Suprapubic skin (tissue), 4 donors: Measurements from ENCODE around the gene OR2Z1. TPM values are rescaled to one million over a fixed set of nuclear protein-coding genes. Genes with fewer than 3 reads are reported as not detected.
"Not testable (repeated sequence)": the region's sequence is repeated elsewhere in the genome, so short reads cannot be mapped to it uniquely, and the experiment has no call there.

ENCODE experiments used
- DNase-seq, 2 donors: peaks; one replicate each; pipeline ENCODE4 v3.0.0-alpha.2; 2019; ENCODE audit warnings: low spot score in 2 of 2
- H3K27ac ChIP-seq: fragments of 200-600 bp; sonication (generic); one replicate; pipeline ENCODE4 v1.5.1; 2019
- H3K27me3 ChIP-seq: fragments of 200-600 bp; sonication (generic); one replicate; pipeline ENCODE4 v1.5.1; 2019
- H3K36me3 ChIP-seq: fragments of 200-600 bp; sonication (generic); one replicate; pipeline ENCODE4 v1.5.1; 2019
- H3K4me1 ChIP-seq: fragments of 200-600 bp; sonication (generic); one replicate; pipeline ENCODE4 v1.5.1; 2019
- H3K4me3 ChIP-seq: fragments of 200-600 bp; sonication (generic); one replicate; pipeline ENCODE4 v1.5.1; 2019; ENCODE audit warnings: mild to moderate bottlenecking
- H3K9me3 ChIP-seq: fragments of 200-600 bp; sonication (generic); one replicate; pipeline ENCODE4 v1.5.1; 2019
- CTCF ChIP-seq, 2 donors: fragments of 200-600 bp in 1 of 2; fragments of 450-650 bp in 1 of 2; sonication (generic) in 1 of 2; IDR thresholded peaks; one replicate each; pipeline ENCODE4 v1.5.1; 2016 to 2019; ENCODE audit warnings: antibody characterized with exemption in 2 of 2, mild to moderate bottlenecking in 1 of 2, moderate library complexity in 1 of 2
- EP300 ChIP-seq: sonication (generic); formaldehyde crosslinking; IDR thresholded peaks from one replicate; pipeline ENCODE4 v1.6.1; 2017; ENCODE audit warnings: antibody characterized with exemption
- POLR2A ChIP-seq, 2 donors: fragments of 450-650 bp; IDR thresholded peaks; one replicate each; pipeline ENCODE4 v1.6.1; 2017; ENCODE audit warnings: antibody characterized with exemption in 2 of 2, mild to moderate bottlenecking in 2 of 2, moderate library complexity in 2 of 2
- POLR2AphosphoS5 ChIP-seq, 3 donors: sonication (generic); formaldehyde crosslinking; IDR thresholded peaks; one replicate each; pipeline ENCODE4 v1.6.1; 2017; ENCODE audit warnings: antibody characterized with exemption in 3 of 3
- WGBS: methylation state at CpG from one replicate; pipeline ENCODE4 v1.1.5; 2018; 5-methylcytosine and 5-hydroxymethylcytosine counted together
- total RNA-seq, 4 donors: library from RNA; depleted of rRNA; stranded (reverse); fragments of >200 nt; gene quantifications; one replicate each; pipeline ENCODE4 v1.1.0, GENCODE V29; 2016

OR2Z1 gene
- total RNA-seq, 4 donors from 2014 or later: 2.7 TPM; not detected in 3

GRCh38 chr19:8724276-8724675, 2.8 kb downstream of the OR2Z1 start:
- 68% methylated on average over 3 of the region's 3 CpGs for WGBS
- no peak overlapping the region for H3K27ac ChIP-seq
- H3K27me3 ChIP-seq: peaks cover 9% of the 10 kb centered on the region
- H3K4me1 ChIP-seq: no peaks in the 10 kb centered on the region
- no peaks in the 10 kb centered on the region for H3K9me3 ChIP-seq
- no peaks in the 10 kb centered on the region for H3K36me3 ChIP-seq
- no peak overlapping the region for H3K4me3 ChIP-seq
- no peak for DNase-seq
- TF ChIP-seq EP300 (no peak), POLR2AphosphoS5 (IDR thresholded peaks at IDR 0.05) (no peak), POLR2A (IDR thresholded peaks at IDR 0.05) (no peak), CTCF (IDR thresholded peaks at IDR 0.05) (no peak)

DNA sequence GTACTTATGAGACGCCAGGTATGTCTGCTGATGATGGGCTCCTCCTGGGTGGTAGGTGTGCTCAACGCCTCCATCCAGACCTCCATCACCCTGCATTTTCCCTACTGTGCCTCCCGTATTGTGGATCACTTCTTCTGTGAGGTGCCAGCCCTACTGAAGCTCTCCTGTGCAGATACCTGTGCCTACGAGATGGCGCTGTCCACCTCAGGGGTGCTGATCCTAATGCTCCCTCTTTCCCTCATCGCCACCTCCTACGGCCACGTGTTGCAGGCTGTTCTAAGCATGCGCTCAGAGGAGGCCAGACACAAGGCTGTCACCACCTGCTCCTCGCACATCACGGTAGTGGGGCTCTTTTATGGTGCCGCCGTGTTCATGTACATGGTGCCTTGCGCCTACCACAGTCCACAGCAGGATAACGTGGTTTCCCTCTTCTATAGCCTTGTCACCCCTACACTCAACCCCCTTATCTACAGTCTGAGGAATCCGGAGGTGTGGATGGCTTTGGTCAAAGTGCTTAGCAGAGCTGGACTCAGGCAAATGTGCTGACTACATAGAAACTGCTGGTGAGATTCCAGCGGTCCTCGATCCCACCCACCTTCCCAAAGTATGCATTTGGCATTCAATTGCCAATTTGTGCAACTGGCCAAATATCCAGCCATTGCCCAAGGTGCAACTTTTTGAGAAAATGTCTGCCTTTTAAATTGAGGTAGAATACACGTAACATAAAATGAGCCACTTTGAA, 10.2 kb downstream of the OR2Z1 start:
- TF ChIP-seq POLR2AphosphoS5 (IDR thresholded peaks at IDR 0.05) (no peak), POLR2A (IDR thresholded peaks at IDR 0.05) (no peak), CTCF (IDR thresholded peaks at IDR 0.05) (no peak), EP300 (no peak)
- Histone ChIP-seq H3K4me3 (no peak overlapping the region), H3K4me1 (no peaks in the 10 kb centered on the region), H3K9me3 (no peaks in the 10 kb centered on the region), H3K27ac (no peak overlapping the region), H3K27me3 (no peaks in the 10 kb centered on the region), H3K36me3 (no peaks in the 10 kb centered on the region)
- 54% methylated on average over 18 of the region's 19 CpGs for WGBS
- DNase-seq: no peak

DNA sequence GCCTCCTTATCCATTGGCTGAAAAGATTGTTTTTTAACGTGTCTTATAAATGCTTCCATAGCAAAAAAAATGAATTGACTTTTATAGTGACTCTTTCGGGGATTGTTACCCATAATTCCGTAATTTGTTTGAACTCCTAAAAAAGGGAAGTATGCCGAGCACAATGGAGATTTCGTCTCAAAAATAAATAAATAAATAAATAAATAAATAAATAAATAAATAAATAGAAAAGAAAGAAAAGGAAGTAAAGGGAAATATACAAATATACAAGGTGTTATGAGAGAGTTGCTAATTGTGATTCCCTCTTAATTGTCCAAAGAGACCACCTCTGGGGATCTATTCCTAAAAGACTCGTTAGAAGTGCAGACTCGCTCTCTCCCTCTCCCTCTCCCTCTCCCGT, 16.9 kb downstream of the OR2Z1 start:
- no peak overlapping the region for H3K4me3 ChIP-seq
- TF ChIP-seq EP300 (no peak), CTCF (IDR thresholded peaks at IDR 0.05) (no peak), POLR2A (IDR thresholded peaks at IDR 0.05) (no peak)
- no peaks in the 10 kb centered on the region for H3K9me3 ChIP-seq
- no peaks in the 10 kb centered on the region for H3K27me3 ChIP-seq
- H3K36me3 ChIP-seq: no peaks in the 10 kb centered on the region
- no peak overlapping the region for H3K27ac ChIP-seq
- no peak for DNase-seq
- WGBS: 90% methylated on average over 8 of the region's 8 CpGs
- no peaks in the 10 kb centered on the region for H3K4me1 ChIP-seq

GRCh38 chr19:8739291-8740065, 18.0 kb downstream of the OR2Z1 start:
- H3K4me3 ChIP-seq, H3K27ac ChIP-seq, H3K9me3 ChIP-seq, H3K27me3 ChIP-seq, H3K4me1 ChIP-seq, H3K36me3 ChIP-seq, DNase-seq: not testable (repeated sequence)
- WGBS: 91% methylated on average over 13 of the region's 55 CpGs

DNA sequence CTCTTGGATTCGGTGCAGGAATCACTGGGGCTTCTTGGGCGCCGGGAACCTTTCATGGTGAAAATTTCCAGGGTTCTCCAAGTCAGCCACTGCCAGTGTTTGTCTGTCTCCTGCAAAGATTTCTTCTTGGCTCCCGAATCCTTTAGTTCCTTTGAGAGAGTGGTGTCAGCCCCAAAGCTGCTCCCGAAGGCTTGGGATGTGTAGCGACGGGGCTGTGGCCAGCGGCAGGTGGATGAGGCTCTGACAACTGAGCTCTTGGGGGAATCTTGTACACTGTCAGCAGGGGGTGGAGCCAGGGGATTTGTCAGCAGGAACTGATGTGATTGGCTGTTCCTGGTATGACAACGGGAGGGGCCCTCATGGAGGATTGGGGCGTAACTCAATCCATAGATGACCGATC, 45.8 kb downstream of the OR2Z1 start:
- H3K27me3 ChIP-seq, DNase-seq, H3K9me3 ChIP-seq, H3K4me1 ChIP-seq, H3K4me3 ChIP-seq, H3K27ac ChIP-seq, H3K36me3 ChIP-seq: not testable (repeated sequence)
- 91% methylated on average over 5 of the region's 11 CpGs for WGBS

GRCh38 chr19:8769265-8769664, 47.8 kb downstream of the OR2Z1 start:
- not testable (repeated sequence) for DNase-seq

DNA sequence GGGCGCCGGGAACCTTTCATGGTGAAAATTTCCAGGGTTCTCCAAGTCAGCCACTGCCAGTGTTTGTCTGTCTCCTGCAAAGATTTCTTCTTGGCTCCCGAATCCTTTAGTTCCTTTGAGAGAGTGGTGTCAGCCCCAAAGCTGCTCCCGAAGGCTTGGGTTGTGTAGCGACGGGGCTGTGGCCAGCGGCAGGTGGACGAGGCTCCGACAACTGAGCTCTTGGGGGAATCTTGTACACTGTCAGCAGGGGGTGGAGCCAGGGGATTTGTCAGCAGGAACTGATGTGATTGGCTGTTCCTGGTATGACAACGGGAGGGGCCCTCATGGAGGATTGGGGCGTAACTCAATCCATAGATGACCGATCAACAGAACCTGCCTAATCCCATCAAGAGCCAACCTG, 52.2 kb downstream of the OR2Z1 start:
- not testable (repeated sequence) for H3K9me3 ChIP-seq, H3K27me3 ChIP-seq, H3K27ac ChIP-seq, DNase-seq, H3K4me1 ChIP-seq, H3K36me3 ChIP-seq, H3K4me3 ChIP-seq
- WGBS: no CpG with 5 or more reads among the region's 12 CpGs

More at GRCh38 chr19:8769265-8769664, 47.8 kb downstream of the OR2Z1 start:
- H3K27me3 ChIP-seq, H3K36me3 ChIP-seq, H3K27ac ChIP-seq, H3K4me3 ChIP-seq, H3K4me1 ChIP-seq, H3K9me3 ChIP-seq: not testable (repeated sequence)
- WGBS: 100% methylated on average over 2 of the region's 8 CpGs

Other genes starting within 250 kb of the OR2Z1 start
- 1 to 10 TPM in 1 of 4 donors, under 1 TPM in 2, not detected in 1; 0.25 to 2.3 (median 0.34) TPM for gene PRAM1, start 219.0 kb upstream of the OR2Z1 start, total RNA-seq
- 10 to 100 TPM; 10.4 to 43.7 (median 18.0) TPM for gene ZNF414, start 207.5 kb upstream of the OR2Z1 start, total RNA-seq
- gene MYO1F, start 144.2 kb upstream of the OR2Z1 start, total RNA-seq: 10 to 100 TPM in 1 of 4 donors, 1 to 10 TPM in 3; 3.2 to 14.6 (median 3.3) TPM
- 10 to 100 TPM in 1 of 4 donors, 1 to 10 TPM in 3; 1.8 to 39.6 (median 6.2) TPM for gene ADAMTS10, start 110.9 kb upstream of the OR2Z1 start, total RNA-seq
- gene NFILZ, start 91.0 kb upstream of the OR2Z1 start, total RNA-seq: not detected
- not detected for gene ACTL9, start 22.8 kb upstream of the OR2Z1 start, total RNA-seq
- 10 to 100 TPM; 27.2 to 66.8 (median 36.6) TPM for gene ZNF558, start 110.7 kb downstream of the OR2Z1 start, total RNA-seq
- not detected for gene MBD3L1, start 110.7 kb downstream of the OR2Z1 start, total RNA-seq